ENCODE measurements around the gene CBX4. TPM values are rescaled to one million over a fixed set of nuclear protein-coding genes. Genes with fewer than 3 reads are reported as not detected.

CBX4 gene
- polyA plus RNA-seq, 1 donor (not counting 4 experiments of a cell fraction or from before 2014, with no cell fraction given): 7.0 TPM

DNA sequence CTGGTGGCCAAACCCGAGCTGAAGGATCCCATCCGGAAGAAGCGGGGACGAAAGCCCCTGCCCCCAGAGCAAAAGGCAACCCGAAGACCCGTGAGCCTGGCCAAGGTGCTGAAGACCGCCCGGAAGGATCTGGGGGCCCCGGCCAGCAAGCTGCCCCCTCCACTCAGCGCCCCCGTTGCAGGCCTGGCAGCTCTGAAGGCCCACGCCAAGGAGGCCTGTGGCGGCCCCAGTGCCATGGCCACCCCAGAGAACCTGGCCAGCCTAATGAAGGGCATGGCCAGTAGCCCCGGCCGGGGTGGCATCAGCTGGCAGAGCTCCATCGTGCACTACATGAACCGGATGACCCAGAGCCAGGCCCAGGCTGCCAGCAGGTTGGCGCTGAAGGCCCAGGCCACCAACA, 55.3 kb downstream of the CBX4 start:
- Histone ChIP-seq H3K9ac (ENCODE audit: control insufficient read depth, extremely low read depth, insufficient read depth, low read length) (no peak overlapping the region), H3K4me3 (ENCODE audit: control insufficient read depth in 2 of 3, extremely low read depth in 1 of 3, insufficient read depth in 2 of 3, low read depth in 1 of 3, low read length in 3 of 3) (no peak overlapping the region), H2AFZ (ENCODE audit: control insufficient read depth, low read length) (no peak overlapping the region), H3K4me1 (ENCODE audit: control insufficient read depth, extremely low read depth, insufficient read depth, low read length) (peaks cover 8% of the 10 kb centered on the region), H4K20me1 (ENCODE audit: control insufficient read depth, extremely low read depth, insufficient read depth, low read length) (no peaks in the 10 kb centered on the region), H3K36me3 (ENCODE audit: control insufficient read depth in 2 of 2, extremely low read depth in 1 of 2, insufficient read depth in 2 of 2, low read length in 2 of 2) (no peaks in the 10 kb centered on the region), H3K79me2 (ENCODE audit: control insufficient read depth, insufficient read depth, low read length) (no peaks in the 10 kb centered on the region), H3K9me3 (ENCODE audit: control insufficient read depth, low read depth, low read length) (no peaks in the 10 kb centered on the region), H3K4me2 (ENCODE audit: control insufficient read depth, extremely low read depth, insufficient read depth, low read depth, low read length) (no peak overlapping the region), H3K27ac (ENCODE audit: control insufficient read depth, insufficient read depth, low read length) (no peak overlapping the region), H3K9me1 (ENCODE audit: control insufficient read depth, extremely low read depth, insufficient read depth, low read length) (no peaks in the 10 kb centered on the region), H3K27me3 (ENCODE audit: control insufficient read depth, extremely low read depth, insufficient read depth, low read length) (peaks cover 16% of the 10 kb centered on the region)
- no peak for FAIRE-seq
- dilution Hi-C loops (cut with MboI; ENCODE audit: extremely low pct_ligation_motif_present, low sequenced_read_pairs): no loop called here
- TF ChIP-seq CTCF (optimal IDR thresholded peaks at IDR 0.05 in 1 of 3, IDR thresholded peaks at IDR 0.05 in 1 of 3, conservative IDR thresholded peaks at IDR 0.05 in 1 of 3; ENCODE audit: extremely low read depth in 1 of 3, insufficient read depth in 2 of 3, low read length in 3 of 3): no peak
- no peak for DNase-seq (ENCODE audit: low read depth, low spot score)

Other genes with a start within 250 kb of the CBX4 start
- not detected in 3 replicates for gene RBFOX3, start 228.4 kb downstream of the CBX4 start, polyA plus RNA-seq
- gene ENPP7, start 108.5 kb downstream of the CBX4 start, polyA plus RNA-seq: not detected in 3 replicates
- 1.7 to 2.3 TPM (median 1.8 TPM) in 3 replicates for gene CBX2, start 61.3 kb downstream of the CBX4 start, polyA plus RNA-seq
- 0.22 to 0.49 TPM (median 0.24 TPM) in 3 replicates for gene CBX8, start 42.4 kb downstream of the CBX4 start, polyA plus RNA-seq
- 8.4 to 8.9 TPM (median 8.6 TPM) in 3 replicates for gene TBC1D16, start 196.4 kb upstream of the CBX4 start, polyA plus RNA-seq
- gene CCDC40, start 197.2 kb upstream of the CBX4 start, polyA plus RNA-seq: 1.9 to 2.4 TPM (median 2.2 TPM) in 3 replicates

All from keratinocyte (primary cell).